ENCODE measurements around the gene ITGA2. TPM values are rescaled to one million over a fixed set of nuclear protein-coding genes. Genes with fewer than 3 reads are reported as not detected.

ITGA2 gene
- total and polyA plus RNA-seq, 3 experiments from 2014 or later = 0.51 to 2.8 (median 2.7) TPM

DNA sequence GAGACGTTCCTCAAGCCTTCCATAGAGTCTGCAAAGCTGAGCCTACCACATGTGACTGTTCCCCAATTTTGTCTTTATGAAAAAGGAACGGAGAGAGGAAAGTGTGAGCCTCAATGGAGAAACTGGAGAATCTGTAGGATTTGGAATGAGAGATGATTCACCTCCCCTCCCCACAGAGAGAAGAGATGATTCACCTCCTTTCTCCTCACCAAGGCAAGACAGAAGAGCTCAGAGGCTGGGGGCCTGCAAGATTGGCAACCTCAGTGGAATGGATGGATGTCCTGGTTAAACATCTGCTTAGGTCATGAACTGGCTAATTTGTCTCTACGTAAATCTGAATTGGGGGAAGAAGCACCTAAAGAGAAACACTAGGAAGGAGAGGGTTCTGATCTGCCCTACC lies 137.4 kb downstream of the ITGA2 start:
- H3K4me3 Mint-ChIP-seq = no peak overlapping the region
- Histone ChIP-seq H3K27me3 (ENCODE audit: insufficient read depth, low read length, poor library complexity, severe bottlenecking) (no peaks in the 10 kb centered on the region), H3K9me3 (ENCODE audit: low read length) (no peaks in the 10 kb centered on the region), H3K4me3 (ENCODE audit: low read length) (no peak overlapping the region), H3K4me1 (ENCODE audit: insufficient read depth, low read length) (no peaks in the 10 kb centered on the region), H3K36me3 (ENCODE audit: insufficient read depth, low read length) (no peaks in the 10 kb centered on the region), H3K27ac (ENCODE audit: low read depth, low read length) (no peak overlapping the region)
- H3K9me3 Mint-ChIP-seq = no peaks in the 10 kb centered on the region
- POLR2A ChIA-PET = no interaction called here
- no peak for DNase-seq
- peaks cover 5 to 8% of the 10 kb centered on the region in 2 donors for H3K27me3 Mint-ChIP-seq
- no peak overlapping the region for H3K27ac Mint-ChIP-seq
- CTCF ChIA-PET = no interaction called here
- H3K4me1 Mint-ChIP-seq = no peaks in the 10 kb centered on the region
- no peaks in the 10 kb centered on the region for H3K36me3 Mint-ChIP-seq

DNA sequence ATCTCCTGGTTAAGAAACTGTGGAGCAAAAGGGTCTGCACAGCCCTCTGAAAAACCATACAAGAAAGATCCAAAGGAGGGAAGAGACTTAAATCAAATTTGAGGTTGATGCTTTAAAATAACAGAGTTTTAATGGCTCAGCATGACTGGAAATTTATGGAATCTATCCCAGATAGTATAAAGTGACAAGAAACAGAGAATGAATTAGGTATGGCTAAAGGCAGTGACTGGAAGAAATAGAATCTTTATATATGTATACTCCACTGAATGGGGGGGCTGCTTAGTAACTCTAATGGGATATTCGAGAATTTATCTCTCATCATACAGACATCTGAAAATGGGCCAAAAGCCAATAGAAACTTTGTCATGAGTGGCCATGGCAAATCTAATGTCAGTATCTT lies 138.0 kb downstream of the ITGA2 start:
- Mint-ChIP-seq H3K36me3 (no peaks in the 10 kb centered on the region), H3K4me3 (no peak overlapping the region), H3K27me3 (peaks cover 5 to 8% of the 10 kb centered on the region in 2 donors), H3K27ac (no peak overlapping the region), H3K4me1 (no peaks in the 10 kb centered on the region), H3K9me3 (no peaks in the 10 kb centered on the region)
- Histone ChIP-seq H3K27me3 (ENCODE audit: insufficient read depth, low read length, poor library complexity, severe bottlenecking) (no peaks in the 10 kb centered on the region), H3K4me1 (ENCODE audit: insufficient read depth, low read length) (no peaks in the 10 kb centered on the region), H3K27ac (ENCODE audit: low read depth, low read length) (no peak overlapping the region), H3K4me3 (ENCODE audit: low read length) (no peak overlapping the region), H3K36me3 (ENCODE audit: insufficient read depth, low read length) (no peaks in the 10 kb centered on the region), H3K9me3 (ENCODE audit: low read length) (no peaks in the 10 kb centered on the region)
- CTCF ChIA-PET = no interaction called here
- DNase-seq = no peak
- POLR2A ChIA-PET = no interaction called here

- Histone ChIP-seq H3K4me1 (ENCODE audit: insufficient read depth, low read length) (no peaks in the 10 kb centered on the region), H3K9me3 (ENCODE audit: low read length) (no peaks in the 10 kb centered on the region), H3K36me3 (ENCODE audit: insufficient read depth, low read length) (no peaks in the 10 kb centered on the region), H3K27me3 (ENCODE audit: insufficient read depth, low read length, poor library complexity, severe bottlenecking) (no peaks in the 10 kb centered on the region), H3K27ac (ENCODE audit: low read depth, low read length) (no peak overlapping the region), H3K4me3 (ENCODE audit: low read length) (no peak overlapping the region)
- CTCF ChIA-PET = no interaction called here
- no peak for DNase-seq
- H3K4me1 Mint-ChIP-seq = no peaks in the 10 kb centered on the region
- H3K27ac Mint-ChIP-seq = no peak overlapping the region
- H3K27me3 Mint-ChIP-seq = peaks cover 7 to 8% of the 10 kb centered on the region in 2 donors
- H3K36me3 Mint-ChIP-seq = no peaks in the 10 kb centered on the region
- POLR2A ChIA-PET = no interaction called here
- no peaks in the 10 kb centered on the region for H3K9me3 Mint-ChIP-seq
- no peak overlapping the region for H3K4me3 Mint-ChIP-seq
Observed at GRCh38 chr5:53128481-53128880, 139.3 kb downstream of the ITGA2 start.

DNA sequence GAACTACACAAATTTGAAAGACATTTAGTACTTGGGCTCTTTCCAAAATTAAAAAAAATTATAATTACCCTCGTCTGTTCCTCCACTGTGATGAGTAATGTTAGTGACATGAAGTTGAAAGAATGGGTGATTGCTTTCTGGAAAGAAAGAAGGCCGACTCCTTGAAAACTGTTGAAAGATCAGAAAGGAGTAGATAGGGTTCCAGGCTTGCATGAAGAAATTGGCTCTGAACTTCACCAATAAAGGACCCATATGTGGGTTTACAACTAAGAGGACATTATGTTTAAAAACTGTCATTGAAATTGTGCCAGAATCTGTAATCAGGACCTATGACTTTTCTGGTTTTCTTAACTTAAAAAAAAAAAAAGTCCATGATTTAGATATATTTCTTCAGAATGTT lies 141.1 kb downstream of the ITGA2 start:
- H3K27ac Mint-ChIP-seq = no peak overlapping the region
- Histone ChIP-seq H3K27ac (ENCODE audit: low read depth, low read length) (no peak overlapping the region), H3K4me3 (ENCODE audit: low read length) (no peak overlapping the region), H3K36me3 (ENCODE audit: insufficient read depth, low read length) (no peaks in the 10 kb centered on the region), H3K27me3 (ENCODE audit: insufficient read depth, low read length, poor library complexity, severe bottlenecking) (no peaks in the 10 kb centered on the region), H3K4me1 (ENCODE audit: insufficient read depth, low read length) (no peaks in the 10 kb centered on the region), H3K9me3 (ENCODE audit: low read length) (no peaks in the 10 kb centered on the region)
- no peaks in the 10 kb centered on the region for H3K9me3 Mint-ChIP-seq
- H3K4me1 Mint-ChIP-seq = no peaks in the 10 kb centered on the region
- POLR2A ChIA-PET = no interaction called here
- CTCF ChIA-PET = no interaction called here
- no peaks in the 10 kb centered on the region for H3K36me3 Mint-ChIP-seq
- peaks cover 7 to 8% of the 10 kb centered on the region in 2 donors for H3K27me3 Mint-ChIP-seq
- H3K4me3 Mint-ChIP-seq = no peak overlapping the region
- DNase-seq = no peak

GRCh38 chr5:53133020-53133419 lies 143.9 kb downstream of the ITGA2 start:
- no peaks in the 10 kb centered on the region for H3K4me1 Mint-ChIP-seq
- H3K9me3 Mint-ChIP-seq = no peaks in the 10 kb centered on the region
- peaks cover 0 to 7% of the 10 kb centered on the region in 2 donors for H3K27me3 Mint-ChIP-seq
- Histone ChIP-seq H3K4me1 (ENCODE audit: insufficient read depth, low read length) (no peaks in the 10 kb centered on the region), H3K36me3 (ENCODE audit: insufficient read depth, low read length) (no peaks in the 10 kb centered on the region), H3K9me3 (ENCODE audit: low read length) (no peaks in the 10 kb centered on the region), H3K27ac (ENCODE audit: low read depth, low read length) (no peak overlapping the region), H3K4me3 (ENCODE audit: low read length) (no peak overlapping the region), H3K27me3 (ENCODE audit: insufficient read depth, low read length, poor library complexity, severe bottlenecking) (no peaks in the 10 kb centered on the region)
- CTCF ChIA-PET = interaction anchor here (0.5 kb wide), 1 partner anchor 900 kb away, joined by 3 read pairs; no protein-coding TSS in a partner anchor
- DNase-seq = no peak
- H3K27ac Mint-ChIP-seq = no peak overlapping the region
- H3K36me3 Mint-ChIP-seq = no peaks in the 10 kb centered on the region
- no peak overlapping the region for H3K4me3 Mint-ChIP-seq
- POLR2A ChIA-PET = no interaction called here

Other genes starting within 250 kb of the ITGA2 start
- gene ITGA1, start 201.4 kb upstream of the ITGA2 start, total RNA-seq = 10 to 100 TPM; 21.9 to 26.3 TPM
- gene ITGA1, start 201.4 kb upstream of the ITGA2 start, polyA plus RNA-seq = 16.5 TPM
- gene PELO, start 201.4 kb upstream of the ITGA2 start, total RNA-seq = 10 to 100 TPM; 35.9 to 37.3 TPM
- 14.7 TPM for gene PELO, start 201.4 kb upstream of the ITGA2 start, polyA plus RNA-seq
- gene MOCS2, start 120.4 kb downstream of the ITGA2 start, total RNA-seq = 10 to 100 TPM; 25.9 to 27.0 TPM
- 39.7 TPM for gene MOCS2, start 120.4 kb downstream of the ITGA2 start, polyA plus RNA-seq